K562 (cell line): ENCODE data around the gene NCAPG2. TPM values are rescaled to one million over a fixed set of nuclear protein-coding genes. Genes with fewer than 3 reads are reported as not detected.

Experiments used
- ATAC-seq: fragments of 200-7000 bp; cut with Tn5 transposase; 3 replicates; pipeline ENCODE4 v1.9.1; 2020; ENCODE audit warnings: moderate library complexity
- BruUV-seq: library from RNA; stranded (reverse); fragments of 400-500 nt; replicated peaks from 2 replicates; lab custom pipeline; 2021; lab: Mats Ljungman, UMichigan
- CTCF ChIA-PET: fragments of 300-600 bp; formaldehyde crosslinking; extraction: SDS; loops from one replicate; lab custom pipeline; 2021; ENCODE audit warnings: low intra/inter-chr PET ratio; lab: Yijun Ruan, JAX
- POLR2A ChIA-PET: fragments of 300-600, 350-650 bp; sonication (Branson Sonifier 250); formaldehyde crosslinking; extraction: SDS; loops from one replicate; lab custom pipeline; 2021; ENCODE audit warnings: antibody characterized with exemption, inconsistent platforms; lab: Yijun Ruan, JAX
- DNase-seq, 4 experiments: peaks; one replicate each; pipeline versions ENCODE4 v3.0.0 to v3.0.0-alpha.2; 2011 to 2018; ENCODE audit warnings: low spot score in 3 of 4, mixed read lengths in 3 of 4; ENCODE audit errors: extremely low read depth in 1 of 4
- FAIRE-seq: peaks from 2 replicates; lab custom pipeline; 2011; peaks lifted over from hg19 to GRCh38; lab: Jason Lieb, UNC
- H2AFZ ChIP-seq: 2 replicates; pipeline ENCODE4 v1.6.0; 2011; ENCODE audit warnings: low read depth, low read length, control low read depth, inconsistent platforms
- H3K27ac ChIP-seq: fragments of 200-600 bp; 3 replicates; pipeline ENCODE4 v1.8.0; 2011; ENCODE audit warnings: low read depth, mild to moderate bottlenecking, control low read depth, inconsistent platforms, low read length, moderate library complexity, mixed read lengths; ENCODE audit errors: extremely low read depth
- H3K27me3 ChIP-seq, 2 experiments: fragments of 300-600 bp in 1 of 2; 2 replicates in 1 of 2; 3 replicates in 1 of 2; pipeline versions ENCODE4 v1.6.0 to v1.8.0; 2011; ENCODE audit warnings: inconsistent platforms in 2 of 2, low read length in 2 of 2, mild to moderate bottlenecking in 1 of 2, mixed read lengths in 1 of 2, moderate library complexity in 1 of 2; ENCODE audit not compliant: control insufficient read depth in 2 of 2, insufficient read depth in 2 of 2
- H3K36me3 ChIP-seq: fragments of 300-600 bp; 3 replicates; pipeline ENCODE4 v1.8.0; 2011; ENCODE audit warnings: mild to moderate bottlenecking, low read length, inconsistent platforms; ENCODE audit not compliant: control insufficient read depth, insufficient read depth
- H3K4me1 ChIP-seq, 2 experiments: fragments of 200-600 bp in 1 of 2; replicated peaks in 1 of 2; 2 replicates in 1 of 2; 3 replicates in 1 of 2; pipeline versions ENCODE4 v1.5.1 to v1.8.0; 2011; ENCODE audit warnings: inconsistent platforms in 2 of 2, low read length in 2 of 2, mild to moderate bottlenecking in 1 of 2, mixed read lengths in 1 of 2, moderate library complexity in 1 of 2; ENCODE audit not compliant: control insufficient read depth in 2 of 2, insufficient read depth in 2 of 2
- H3K4me2 ChIP-seq: 2 replicates; pipeline ENCODE4 v1.6.1; 2011; ENCODE audit warnings: low read length, control low read depth, inconsistent platforms, mixed read lengths; ENCODE audit not compliant: insufficient read depth
- H3K4me3 ChIP-seq: fragments of 200-600 bp; sonication (generic), shearing (Covaris generic); 2 replicates; pipeline ENCODE4 v1.5.1; 2016; ENCODE audit warnings: control low read depth, inconsistent platforms
- H3K79me2 ChIP-seq: fragments of 200-600 bp; 3 replicates; pipeline ENCODE4 v1.8.0; 2011; ENCODE audit warnings: low read length, inconsistent platforms; ENCODE audit not compliant: control insufficient read depth, insufficient read depth
- H3K9ac ChIP-seq, 2 experiments: 2 replicates each; pipeline versions ENCODE4 v1.6.0 to v1.6.1; 2011; ENCODE audit warnings: low read depth in 2 of 2, low read length in 2 of 2, control low read depth in 1 of 2, inconsistent platforms in 1 of 2, mild to moderate bottlenecking in 1 of 2, mixed read lengths in 1 of 2; ENCODE audit not compliant: insufficient read depth in 1 of 2
- H3K9me1 ChIP-seq: one replicate; pipeline ENCODE4 v1.6.0; 2011; ENCODE audit warnings: inconsistent platforms, mild to moderate bottlenecking, low read length, moderate library complexity; ENCODE audit not compliant: control insufficient read depth, insufficient read depth
- H3K9me3 ChIP-seq: replicated peaks from 2 replicates; pipeline ENCODE4 v1.5.1; 2011; ENCODE audit warnings: low read depth, low read length, inconsistent platforms; ENCODE audit not compliant: control insufficient read depth, insufficient read depth
- H4K20me1 ChIP-seq: replicated peaks from 2 replicates; pipeline ENCODE4 v1.6.1; 2011; ENCODE audit warnings: low read length, inconsistent platforms, mixed read lengths; ENCODE audit not compliant: control insufficient read depth, insufficient read depth
- WGBS: fragments of 100-300 bp; shearing (Covaris generic); methylation state at CpG from one replicate; pipeline ENCODE4 v1.1.6; 2016; ENCODE audit warnings: low coverage, mixed read lengths; ENCODE audit not compliant: insufficient coverage; ENCODE audit errors: missing lambda C conversion rate; 5-methylcytosine and 5-hydroxymethylcytosine counted together
- in situ Hi-C: fragments of 300-500 bp; cut with MboI; formaldehyde crosslinking; loops from 4 replicates; pipeline ENCODE4 v1.15.0; 2018; ENCODE audit warnings: inconsistent platforms, mixed read lengths
- intact Hi-C: fragments of 100-400 bp; cut with micrococcal nuclease; formaldehyde crosslinking; loops from 2 replicates; pipeline ENCODE4 v1.14.2; 2022
- polyA plus RNA-seq, 8 experiments: library from polyadenylated mRNA; depleted of rRNA in 4 of 8; stranded (reverse) in 5 of 8; unstranded in 3 of 8; fragments of >200 nt; fragmentation: Nextera tagmentation in 2 of 8; fragmentation: Illumina TruSeq in 1 of 8; extraction: Ambion mirVana in 2 of 8; extraction: Trizol in 1 of 8; gene quantifications; 2 replicates each; pipeline versions ENCODE4 v1.2.1 to v1.2.3, GENCODE V29; 2011 to 2014; ENCODE audit warnings: inconsistent platforms in 1 of 8, missing spikeins in 1 of 8
- total RNA-seq, 7 experiments: library from RNA; depleted of rRNA in 6 of 7; stranded (reverse); fragments of >200 nt in 6 of 7; fragmentation: Illumina TruSeq in 2 of 7; extraction: Trizol in 2 of 7; gene quantifications; 2 replicates each; pipeline versions ENCODE4 v1.2.1 to v1.2.3, GENCODE V29; 2011 to 2021; ENCODE audit warnings: low replicate concordance in 1 of 7
- TF ChIP-seq, protein P1 (sequence below): sonication (generic); formaldehyde crosslinking; IDR thresholded peaks from 2 replicates; pipeline ENCODE4 v1.4.0; 2020; ENCODE audit warnings: mild to moderate bottlenecking, missing genetic modification reagents

Gene NCAPG2
- total and polyA plus RNA-seq, 9 of the 15 experiments (the other 6 are each of a cell fraction or from before 2014, with no cell fraction given): 21.5 to 127 (median 86.1) TPM

DNA sequence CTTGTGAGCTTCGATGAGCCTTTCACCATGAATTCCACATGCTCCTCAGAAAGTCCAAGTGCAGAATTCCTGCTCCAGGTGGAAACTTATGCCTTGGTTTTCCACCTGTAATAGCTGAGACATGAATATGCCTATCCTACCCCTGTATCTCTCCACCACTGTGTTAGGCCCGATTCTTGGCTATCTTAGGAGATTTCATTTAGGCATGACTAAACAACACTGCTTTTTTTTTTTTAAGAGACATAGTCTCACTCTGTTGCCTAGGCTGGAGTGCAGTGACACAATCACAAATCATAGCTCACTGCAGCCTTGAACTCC, 57.2 kb downstream of the NCAPG2 start:
- Histone ChIP-seq H3K9ac (no peak overlapping the region), H3K27ac (no peak overlapping the region), H3K4me1 (no peaks in the 10 kb centered on the region), H3K9me1 (no peaks in the 10 kb centered on the region), H4K20me1 (no peaks in the 10 kb centered on the region; the same call in 1 of the 2 replicates), H3K27me3 (no peaks in the 10 kb centered on the region), H3K79me2 (peaks cover 9% of the 10 kb centered on the region; the same call in 2 of the 3 replicates), H3K4me2 (no peak overlapping the region), H3K36me3 (peaks cover 90% of the 10 kb centered on the region), H3K4me3 (no peak overlapping the region), H3K9me3 (peaks cover 3% of the 10 kb centered on the region; the same call in 1 of the 2 replicates), H2AFZ (no peak overlapping the region)
- intact Hi-C loops (loop anchor here (10.0 kb wide), 1 partner anchor 153 kb away; no protein-coding TSS in a partner anchor), in situ Hi-C loops (no loop called here)
- WGBS: 90% methylated on average over 2 of the region's 2 CpGs
- DNase-seq (no peak), ATAC-seq (no peak), FAIRE-seq (no peak)
- POLR2A ChIA-PET: interaction anchor here (0.6 to 1.2 kb wide), 3 partner anchors 8 to 203 kb away, joined by 3 to 5 read pairs (median 3); no protein-coding TSS in a partner anchor
- TF ChIP-seq, protein P1, sequence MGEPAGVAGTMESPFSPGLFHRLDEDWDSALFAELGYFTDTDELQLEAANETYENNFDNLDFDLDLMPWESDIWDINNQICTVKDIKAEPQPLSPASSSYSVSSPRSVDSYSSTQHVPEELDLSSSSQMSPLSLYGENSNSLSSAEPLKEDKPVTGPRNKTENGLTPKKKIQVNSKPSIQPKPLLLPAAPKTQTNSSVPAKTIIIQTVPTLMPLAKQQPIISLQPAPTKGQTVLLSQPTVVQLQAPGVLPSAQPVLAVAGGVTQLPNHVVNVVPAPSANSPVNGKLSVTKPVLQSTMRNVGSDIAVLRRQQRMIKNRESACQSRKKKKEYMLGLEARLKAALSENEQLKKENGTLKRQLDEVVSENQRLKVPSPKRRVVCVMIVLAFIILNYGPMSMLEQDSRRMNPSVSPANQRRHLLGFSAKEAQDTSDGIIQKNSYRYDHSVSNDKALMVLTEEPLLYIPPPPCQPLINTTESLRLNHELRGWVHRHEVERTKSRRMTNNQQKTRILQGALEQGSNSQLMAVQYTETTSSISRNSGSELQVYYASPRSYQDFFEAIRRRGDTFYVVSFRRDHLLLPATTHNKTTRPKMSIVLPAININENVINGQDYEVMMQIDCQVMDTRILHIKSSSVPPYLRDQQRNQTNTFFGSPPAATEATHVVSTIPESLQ (CRISPR knock-in tag): no peak
- CTCF ChIA-PET: interaction anchor here (0.6 to 0.7 kb wide), 2 partner anchors 31 to 152 kb away, joined by 3 read pairs; no protein-coding TSS in a partner anchor
- no TSS peak for BruUV-seq
